AG20443 (cell line): ENCODE data around the gene FKBP8.
"Not testable (repeated sequence)": the region's sequence is repeated elsewhere in the genome, so short reads cannot be mapped to it uniquely, and the experiment has no call there.

Experiments
- DNase-seq: peaks from one replicate; pipeline ENCODE4 v3.0.0; 2012; ENCODE audit warnings: low spot score, mixed read lengths

The FKBP8 gene

GRCh38 chr19:18542941-18543813, at the start of gene FKBP8:
Gene FKBP8 (minus strand): TSS chr19:18543573. CDS start chr19:18541970, 1,603 bp downstream.
- DNase-seq = peak; percentile 99

DNA sequence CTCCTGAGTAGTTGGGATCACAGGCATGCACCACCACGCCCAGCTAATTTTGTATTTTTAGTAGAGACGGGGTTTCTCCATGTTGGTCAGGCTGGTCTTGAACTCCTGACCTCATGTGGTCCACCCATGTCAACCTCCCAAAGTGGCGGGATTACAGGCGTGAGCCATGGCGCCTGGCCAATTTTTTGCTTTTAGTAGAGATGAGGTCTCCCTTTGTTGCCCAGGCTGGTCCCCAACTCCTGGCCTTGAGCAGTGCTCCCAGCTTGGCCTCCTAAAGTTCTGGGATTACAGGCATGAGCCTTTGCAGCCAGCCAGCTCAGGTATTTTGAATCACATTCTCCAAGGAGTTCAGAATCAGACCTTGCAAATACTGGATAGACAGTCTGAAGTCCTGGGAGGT, 49.4 kb upstream of the FKBP8 start:
- DNase-seq = not testable (repeated sequence)

GRCh38 chr19:18591735-18592385, 48.5 kb upstream of the FKBP8 start:
- no peak for DNase-seq

DNA sequence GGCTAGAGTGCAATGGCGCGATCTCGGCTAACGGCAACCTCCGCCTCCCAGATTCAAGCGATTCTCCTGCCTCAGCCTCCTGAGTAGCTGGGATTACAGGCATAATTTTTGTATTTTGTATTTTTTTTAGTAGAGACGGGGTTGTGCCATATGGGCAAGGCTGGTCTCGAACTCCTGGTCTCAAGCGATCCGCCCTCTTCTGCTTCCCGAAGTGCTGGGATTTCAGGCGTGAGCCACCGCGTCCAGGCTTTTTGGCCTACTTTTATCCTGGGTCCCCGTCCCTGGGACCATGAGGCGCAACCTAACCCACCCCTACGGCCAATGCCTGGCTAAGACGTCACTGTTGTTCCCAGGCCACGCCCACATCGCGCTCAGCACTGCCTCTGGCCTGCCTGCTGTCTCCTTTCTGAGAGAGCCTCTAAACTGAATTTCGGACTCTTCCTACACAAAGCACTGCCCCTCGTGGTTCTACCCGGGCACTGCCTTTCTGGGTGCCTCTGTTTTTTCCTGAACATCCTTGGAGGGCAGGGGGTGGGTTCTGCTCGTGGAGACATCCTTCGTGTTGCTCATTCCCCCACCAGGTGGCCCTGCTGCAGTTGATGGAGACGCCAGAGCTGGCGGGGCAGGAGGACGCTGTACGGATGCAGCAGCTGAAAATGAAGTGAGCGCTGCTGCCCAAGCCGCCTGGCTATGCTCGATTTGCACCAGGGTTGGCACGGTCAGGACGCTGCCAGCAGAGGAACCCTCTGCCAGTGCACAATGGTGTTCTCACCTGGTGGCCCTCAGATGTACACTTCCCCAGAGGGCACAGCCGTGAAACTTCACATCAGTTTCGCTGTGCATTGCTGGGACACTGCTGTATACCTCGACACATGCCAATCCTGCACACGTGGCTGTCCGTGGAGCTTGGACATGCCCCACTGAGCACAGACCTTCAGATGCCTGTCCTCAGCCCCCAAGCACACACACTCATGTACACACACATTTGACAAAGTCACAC, 47.2 kb upstream of the FKBP8 start:
- no peak for DNase-seq

GRCh38 chr19:18589380-18590272, 46.3 kb upstream of the FKBP8 start:
- peak; percentile 82 for DNase-seq

GRCh38 chr19:18588611-18589379, 45.4 kb upstream of the FKBP8 start, which contains the start of gene REX1BD:
Gene REX1BD (plus strand): TSS chr19:18588798. CDS start chr19:18588802, 4 bp downstream.
- peak; percentile 89 for DNase-seq

DNA sequence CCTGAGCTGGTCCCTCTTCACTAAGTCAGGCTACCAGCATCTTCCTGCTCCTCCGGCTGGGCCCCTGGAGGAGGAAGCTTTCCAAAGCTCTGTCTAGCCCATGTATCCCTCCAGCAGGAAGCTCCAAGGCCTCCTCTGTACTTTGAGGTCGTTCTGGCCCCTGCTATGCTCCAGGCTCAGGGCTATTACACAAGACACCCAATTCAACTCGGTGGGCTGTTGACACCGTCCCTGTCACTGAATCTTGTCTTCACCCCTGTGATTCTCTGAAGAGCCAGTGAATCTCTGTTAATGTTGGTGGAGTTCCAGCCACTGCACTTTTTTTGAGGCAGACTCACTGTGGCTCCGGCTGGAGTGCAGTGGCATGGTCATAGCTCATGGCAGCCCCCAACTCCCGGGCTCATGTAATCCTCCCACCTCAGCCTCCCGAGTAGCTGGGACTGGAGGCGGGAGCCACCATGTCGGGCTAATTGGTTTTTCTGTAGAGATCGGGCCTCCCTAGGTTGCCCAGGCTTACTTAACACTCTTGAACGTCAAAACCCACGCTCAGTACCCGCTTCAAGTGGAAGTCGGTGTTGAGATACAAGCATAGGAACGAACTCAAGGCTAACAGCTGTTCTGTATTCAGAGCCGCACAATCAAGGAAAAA, 44.7 kb upstream of the FKBP8 start:
- DNase-seq = no peak

- DNase-seq = no peak
Observed at GRCh38 chr19:18587561-18587960, 44.2 kb upstream of the FKBP8 start.

DNA sequence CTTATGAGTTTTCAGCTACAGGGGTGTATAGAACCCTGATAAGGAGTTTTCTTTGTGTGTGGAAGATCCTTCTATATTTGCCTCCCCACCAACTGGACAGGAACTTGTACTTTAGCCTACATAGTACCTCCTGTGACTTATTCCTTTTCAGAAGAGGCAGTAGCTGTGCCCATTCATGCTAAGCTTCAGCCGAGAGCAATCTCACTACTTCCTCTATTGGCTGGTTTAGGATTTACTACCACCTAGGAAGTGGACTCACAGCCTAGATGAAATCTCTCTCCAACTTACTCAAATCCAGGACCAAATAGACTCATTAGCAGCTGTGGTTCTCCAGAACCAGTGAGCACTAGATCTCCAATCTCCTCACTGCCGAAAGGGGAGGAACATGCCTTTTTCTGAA, 42.9 kb upstream of the FKBP8 start:
- DNase-seq = no peak

DNA sequence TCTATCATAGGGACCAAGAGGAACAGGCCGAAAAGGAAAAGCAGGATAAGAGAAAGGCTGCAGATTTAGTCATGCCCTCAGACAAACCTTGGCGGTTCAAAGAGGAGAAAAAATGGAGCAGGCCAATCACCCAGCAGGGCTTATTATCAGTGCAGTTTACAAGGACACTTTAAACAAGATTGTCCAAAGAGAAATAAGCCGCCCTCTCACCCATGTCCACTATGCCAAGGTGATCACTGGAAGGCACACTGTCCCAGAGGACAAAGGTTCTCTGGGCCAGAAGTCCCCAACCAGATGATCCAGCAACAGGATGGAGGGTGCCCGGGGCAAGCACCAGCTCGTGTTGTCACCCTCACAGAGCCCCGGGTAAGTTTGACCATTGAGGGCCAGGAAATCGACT, 36.9 kb upstream of the FKBP8 start:
- DNase-seq = no peak

GRCh38 chr19:18577365-18577914, 34.1 kb upstream of the FKBP8 start:
- DNase-seq = no peak

- DNase-seq = no peak
Observed at GRCh38 chr19:18576383-18576782, 33.0 kb upstream of the FKBP8 start.

- DNase-seq = no peak
Observed at GRCh38 chr19:18574691-18575291, 31.4 kb upstream of the FKBP8 start.

GRCh38 chr19:18571564-18572344, 28.4 kb upstream of the FKBP8 start, which contains the start of gene UBA52:
Gene UBA52 (plus strand): TSS chr19:18571857. CDS start chr19:18573301, 1,444 bp downstream.
- peak; percentile 97 for DNase-seq

DNA sequence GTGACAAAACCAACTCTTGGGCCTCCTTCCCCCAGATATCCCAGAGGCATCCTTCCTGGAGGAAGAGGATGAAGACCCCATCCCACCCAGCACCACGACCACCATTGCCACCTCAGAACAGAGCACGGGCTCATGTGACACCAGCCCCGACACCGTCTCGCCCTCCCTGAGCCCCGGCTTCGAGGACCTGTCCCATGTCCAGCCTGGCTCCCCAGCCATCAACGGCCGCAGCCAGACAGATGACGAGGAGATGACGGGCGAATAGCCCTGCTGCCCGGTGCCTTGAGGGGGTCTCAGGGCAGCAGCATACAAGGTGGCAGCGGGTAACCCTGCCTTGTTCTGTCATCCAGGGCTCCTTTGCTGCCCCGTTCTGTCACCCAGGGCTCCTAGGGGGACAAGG, 25.0 kb upstream of the FKBP8 start:
- no peak for DNase-seq

DNA sequence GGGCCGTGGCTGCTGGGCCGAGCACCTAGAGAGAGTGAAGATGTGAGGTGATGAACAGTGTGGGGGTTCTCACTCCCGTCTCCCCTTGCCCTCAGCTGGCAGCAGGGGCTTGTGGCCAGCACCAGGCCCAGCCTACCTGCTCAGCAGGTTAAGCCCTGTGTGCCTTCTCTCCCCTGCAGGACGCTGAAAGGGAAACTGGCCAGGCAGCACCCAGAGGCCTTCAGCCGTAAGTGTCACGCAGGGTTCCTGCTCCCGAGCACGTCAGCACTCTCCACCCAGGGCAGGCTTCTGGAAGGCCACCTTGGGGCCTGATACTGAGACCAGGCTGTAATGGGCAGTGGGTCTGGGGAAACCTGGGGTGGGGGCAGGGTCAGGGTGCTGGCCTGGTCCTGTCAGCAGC, 23.6 kb upstream of the FKBP8 start:
- DNase-seq = no peak

DNA sequence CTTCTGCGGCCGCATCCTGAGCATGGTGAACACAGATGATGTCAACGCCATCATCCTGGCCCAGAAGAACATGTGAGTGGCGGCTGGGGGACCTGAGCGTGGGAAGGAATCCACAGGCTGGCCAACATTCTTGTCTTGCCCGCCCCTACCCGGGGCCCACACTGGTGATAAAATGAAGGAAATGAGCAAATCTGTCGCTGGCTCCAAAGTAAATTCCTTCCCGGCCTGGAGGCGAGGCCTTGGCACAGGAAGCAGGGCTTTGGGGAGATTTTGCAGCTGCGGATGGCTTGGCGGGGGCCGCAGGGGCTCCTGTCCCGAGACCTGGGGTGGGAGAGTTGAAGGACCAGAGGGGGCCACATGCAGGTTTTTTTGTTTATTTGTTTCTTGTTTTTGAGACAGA, 18.7 kb upstream of the FKBP8 start:
- DNase-seq = no peak

- no peak for DNase-seq
Observed at GRCh38 chr19:18559685-18560084, 16.3 kb upstream of the FKBP8 start.
